Sigmoid colon (tissue), 4 donors: ENCODE measurements around the gene KLF5.

Source experiments
- POLR2A ChIP-seq, 2 donors: fragments of 450-650 bp; IDR thresholded peaks; one replicate each; pipeline ENCODE4 v1.6.1; 2016; ENCODE audit warnings: antibody characterized with exemption in 2 of 2, mild to moderate bottlenecking in 2 of 2, moderate library complexity in 2 of 2
- POLR2AphosphoS5 ChIP-seq, 4 donors: sonication (generic); formaldehyde crosslinking; IDR thresholded peaks; one replicate each; pipeline ENCODE4 v1.6.1; 2017; ENCODE audit warnings: antibody characterized with exemption in 4 of 4
- TF ChIP-seq, protein P1 (sequence below), 4 experiments: fragments of 450-650 bp in 3 of 4; fragments of 200-600 bp in 1 of 4; IDR thresholded peaks; one replicate each; pipeline ENCODE4 v1.5.1; 2016 to 2019; ENCODE audit warnings: antibody characterized with exemption in 4 of 4, mild to moderate bottlenecking in 3 of 4, moderate library complexity in 2 of 4

DNA sequence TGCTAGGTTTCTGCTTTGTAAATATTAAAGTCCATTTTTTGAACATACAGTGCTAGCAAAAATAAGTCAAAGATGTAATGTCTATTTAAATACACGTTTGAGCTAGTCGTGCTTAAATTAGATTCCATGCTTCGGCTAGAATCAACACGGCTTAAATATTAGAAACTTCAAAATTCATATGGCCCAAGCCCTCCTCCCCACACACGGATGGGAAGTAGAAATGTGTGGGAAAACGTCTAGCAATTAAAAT is 816 bp upstream of the KLF5 start:
- TF ChIP-seq, protein P1, sequence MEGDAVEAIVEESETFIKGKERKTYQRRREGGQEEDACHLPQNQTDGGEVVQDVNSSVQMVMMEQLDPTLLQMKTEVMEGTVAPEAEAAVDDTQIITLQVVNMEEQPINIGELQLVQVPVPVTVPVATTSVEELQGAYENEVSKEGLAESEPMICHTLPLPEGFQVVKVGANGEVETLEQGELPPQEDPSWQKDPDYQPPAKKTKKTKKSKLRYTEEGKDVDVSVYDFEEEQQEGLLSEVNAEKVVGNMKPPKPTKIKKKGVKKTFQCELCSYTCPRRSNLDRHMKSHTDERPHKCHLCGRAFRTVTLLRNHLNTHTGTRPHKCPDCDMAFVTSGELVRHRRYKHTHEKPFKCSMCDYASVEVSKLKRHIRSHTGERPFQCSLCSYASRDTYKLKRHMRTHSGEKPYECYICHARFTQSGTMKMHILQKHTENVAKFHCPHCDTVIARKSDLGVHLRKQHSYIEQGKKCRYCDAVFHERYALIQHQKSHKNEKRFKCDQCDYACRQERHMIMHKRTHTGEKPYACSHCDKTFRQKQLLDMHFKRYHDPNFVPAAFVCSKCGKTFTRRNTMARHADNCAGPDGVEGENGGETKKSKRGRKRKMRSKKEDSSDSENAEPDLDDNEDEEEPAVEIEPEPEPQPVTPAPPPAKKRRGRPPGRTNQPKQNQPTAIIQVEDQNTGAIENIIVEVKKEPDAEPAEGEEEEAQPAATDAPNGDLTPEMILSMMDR (IDR thresholded peaks at IDR 0.05): no peak
- TF ChIP-seq POLR2A (IDR thresholded peaks at IDR 0.05) (no peak), POLR2AphosphoS5 (IDR thresholded peaks at IDR 0.05) (no peak)
